ENCODE data around the gene TDP1. TPM values are rescaled to one million over a fixed set of nuclear protein-coding genes. Genes with fewer than 3 reads are reported as not detected.
"Not testable (repeated sequence)": the region's sequence is repeated elsewhere in the genome, so short reads cannot be mapped to it uniquely, and the experiment has no call there.

TDP1 gene
- total and polyA plus RNA-seq, 7 donors = 1.7 to 13.1 (median 4.4) TPM

- WGBS, 3 donors = 71 to 87% (median 78%) methylated on average over 10 to 11 of the region's 11 CpGs
- intact Hi-C loops (cut with DNase I) = no loop called here
Measured at GRCh38 chr14:90019824-90020523, 64.2 kb downstream of the TDP1 start.

GRCh38 chr14:90023176-90023896 is 67.6 kb downstream of the TDP1 start:
- no peaks in the 10 kb centered on the region for H3K9me3 ChIP-seq
- H3K36me3 ChIP-seq (ENCODE audit: insufficient read depth in 1 of 2, low read depth in 1 of 2) = peaks cover 0 to 40% of the 10 kb centered on the region in 2 donors
- whole genome bisulfite sequencing, 3 donors = 92 to 95% (median 92%) methylated on average over 7 of the region's 7 CpGs
- TF ChIP-seq, protein P1, sequence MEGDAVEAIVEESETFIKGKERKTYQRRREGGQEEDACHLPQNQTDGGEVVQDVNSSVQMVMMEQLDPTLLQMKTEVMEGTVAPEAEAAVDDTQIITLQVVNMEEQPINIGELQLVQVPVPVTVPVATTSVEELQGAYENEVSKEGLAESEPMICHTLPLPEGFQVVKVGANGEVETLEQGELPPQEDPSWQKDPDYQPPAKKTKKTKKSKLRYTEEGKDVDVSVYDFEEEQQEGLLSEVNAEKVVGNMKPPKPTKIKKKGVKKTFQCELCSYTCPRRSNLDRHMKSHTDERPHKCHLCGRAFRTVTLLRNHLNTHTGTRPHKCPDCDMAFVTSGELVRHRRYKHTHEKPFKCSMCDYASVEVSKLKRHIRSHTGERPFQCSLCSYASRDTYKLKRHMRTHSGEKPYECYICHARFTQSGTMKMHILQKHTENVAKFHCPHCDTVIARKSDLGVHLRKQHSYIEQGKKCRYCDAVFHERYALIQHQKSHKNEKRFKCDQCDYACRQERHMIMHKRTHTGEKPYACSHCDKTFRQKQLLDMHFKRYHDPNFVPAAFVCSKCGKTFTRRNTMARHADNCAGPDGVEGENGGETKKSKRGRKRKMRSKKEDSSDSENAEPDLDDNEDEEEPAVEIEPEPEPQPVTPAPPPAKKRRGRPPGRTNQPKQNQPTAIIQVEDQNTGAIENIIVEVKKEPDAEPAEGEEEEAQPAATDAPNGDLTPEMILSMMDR (IDR thresholded peaks at IDR 0.05) = no peak
- no peaks in the 10 kb centered on the region for H3K4me1 ChIP-seq
- no peak overlapping the region for H3K4me3 ChIP-seq
- intact Hi-C loops (cut with DNase I) = no loop called here
- no peaks in the 10 kb centered on the region for H3K27me3 ChIP-seq (ENCODE audit: insufficient read depth in 3 of 3, low read length in 2 of 3)
- ATAC-seq = no peak
- no peak overlapping the region for H3K27ac ChIP-seq
- DNase-seq = no peak

More at GRCh38 chr14:90019824-90020523, 64.2 kb downstream of the TDP1 start:
- Histone ChIP-seq H3K4me3 (no peak overlapping the region), H3K36me3 (ENCODE audit: insufficient read depth in 1 of 2, low read depth in 1 of 2) (peaks cover 0 to 47% of the 10 kb centered on the region in 2 donors), H3K27me3 (ENCODE audit: insufficient read depth in 3 of 3, low read length in 2 of 3) (no peaks in the 10 kb centered on the region), H3K27ac (no peak overlapping the region), H3K4me1 (no peaks in the 10 kb centered on the region), H3K9me3 (no peaks in the 10 kb centered on the region)
- TF ChIP-seq, protein P1 (IDR thresholded peaks at IDR 0.05) = no peak
- DNase-seq (no peak), ATAC-seq (no peak)

GRCh38 chr14:90024910-90025309 is 69.2 kb downstream of the TDP1 start:
- Histone ChIP-seq H3K4me3 (no peak overlapping the region), H3K27ac (no peak overlapping the region), H3K36me3 (ENCODE audit: insufficient read depth in 1 of 2, low read depth in 1 of 2) (peaks cover 0 to 31% of the 10 kb centered on the region in 2 donors), H3K27me3 (ENCODE audit: insufficient read depth in 3 of 3, low read length in 2 of 3) (no peaks in the 10 kb centered on the region), H3K9me3 (no peaks in the 10 kb centered on the region), H3K4me1 (no peaks in the 10 kb centered on the region)
- 81 to 94% (median 84%) methylated on average over 3 of the region's 3 CpGs for WGBS, 3 donors
- DNase-seq (no peak), ATAC-seq (no peak)
- intact Hi-C loops (cut with DNase I) = no loop called here
- TF ChIP-seq, protein P1 (IDR thresholded peaks at IDR 0.05) = no peak

- H3K27me3 ChIP-seq (ENCODE audit: insufficient read depth in 3 of 3, low read length in 2 of 3); H3K27ac ChIP-seq; DNase-seq; H3K4me3 ChIP-seq; ATAC-seq; H3K9me3 ChIP-seq; H3K4me1 ChIP-seq; intact Hi-C loops (cut with DNase I): not testable (repeated sequence)
- H3K36me3 ChIP-seq (ENCODE audit: insufficient read depth in 1 of 2, low read depth in 1 of 2) = peaks cover 0 to 19% of the 10 kb centered on the region in 2 donors
- 96 to 100% (median 99%) methylated on average over 3 to 4 of the region's 4 CpGs for WGBS, 3 donors
Measured at GRCh38 chr14:90026608-90027007, 70.9 kb downstream of the TDP1 start.

DNA sequence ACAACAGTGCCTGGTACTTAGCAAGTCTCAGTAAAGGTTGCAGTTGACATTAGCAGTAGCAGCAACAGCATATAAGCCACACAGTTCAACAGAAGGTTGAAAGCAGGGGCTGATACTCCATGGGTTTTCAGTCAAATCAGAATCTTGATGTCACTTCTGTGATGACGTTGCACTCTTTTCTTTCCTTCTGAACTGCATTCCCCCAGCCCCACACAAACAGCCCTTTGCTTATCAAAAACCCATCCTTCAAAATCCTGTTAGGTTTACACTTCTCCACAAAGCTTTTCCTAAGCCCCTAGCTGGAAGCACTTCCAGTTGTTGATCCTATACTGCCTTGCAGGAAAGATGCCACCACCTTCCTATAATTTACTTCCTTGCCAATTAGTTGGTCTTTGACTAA is 72.1 kb downstream of the TDP1 start:
- WGBS, 3 donors = 68 to 87% (median 87%) methylated on average over 1 of the region's 1 CpG
- no peak overlapping the region for H3K27ac ChIP-seq
- H3K27me3 ChIP-seq (ENCODE audit: insufficient read depth in 3 of 3, low read length in 2 of 3) = no peaks in the 10 kb centered on the region
- TF ChIP-seq, protein P1 (IDR thresholded peaks at IDR 0.05) = no peak
- H3K36me3 ChIP-seq (ENCODE audit: insufficient read depth in 1 of 2, low read depth in 1 of 2) = peaks cover 4 to 17% of the 10 kb centered on the region in 2 donors
- intact Hi-C loops (cut with DNase I) = no loop called here
- ATAC-seq (no peak), DNase-seq (no peak)
- H3K4me3 ChIP-seq = no peak overlapping the region
- H3K4me1 ChIP-seq = no peaks in the 10 kb centered on the region
- no peaks in the 10 kb centered on the region for H3K9me3 ChIP-seq
